Body of pancreas (tissue), 4 donors: Measurements from ENCODE around the gene EAPP. TPM values are rescaled to one million over a fixed set of nuclear protein-coding genes. Genes with fewer than 3 reads are reported as not detected.
"Not testable (repeated sequence)": the region's sequence is repeated elsewhere in the genome, so short reads cannot be mapped to it uniquely, and the experiment has no call there.

Source experiments
- ATAC-seq: fragments of 150-250 bp; one replicate; pipeline ENCODE4 v1.9.1; 2016
- DNase-seq, 4 donors: peaks; one replicate each; pipeline ENCODE4 v3.0.0-alpha.2; 2019
- H3K27ac ChIP-seq, 4 donors: fragments of 200-600 bp; sonication (generic); 1 replicate in 3 of 4; 2 replicates in 1 of 4; pipeline versions ENCODE4 v1.5.1 to v1.6.1; 2016 to 2019; ENCODE audit warnings: mild to moderate bottlenecking in 1 of 4, mixed read lengths in 1 of 4, moderate library complexity in 1 of 4
- H3K27me3 ChIP-seq, 2 donors: fragments of 200-600 bp; sonication (generic); one replicate each; pipeline ENCODE4 v1.6.0; 2016; ENCODE audit warnings: mild to moderate bottlenecking in 1 of 2
- H3K36me3 ChIP-seq, 2 donors: fragments of 200-600 bp; sonication (generic); replicated peaks in 1 of 2; 2 replicates each; pipeline ENCODE4 v1.5.1; 2016; ENCODE audit warnings: low read depth in 2 of 2; ENCODE audit not compliant: insufficient read depth in 1 of 2
- H3K4me1 ChIP-seq: fragments of 200-600 bp; sonication (generic); one replicate; pipeline ENCODE4 v1.6.0; 2016
- H3K4me3 ChIP-seq, 2 donors: fragments of 200-600 bp; sonication (generic); 1 replicate in 1 of 2; 2 replicates in 1 of 2; pipeline ENCODE4 v1.5.1; 2016 to 2019
- H3K9me3 ChIP-seq, 3 donors: fragments of 200-600 bp; sonication (generic); 1 replicate in 2 of 3; 2 replicates in 1 of 3; pipeline ENCODE4 v1.5.1; 2016
- CTCF ChIP-seq, 7 experiments: fragments of 450-650 bp in 4 of 7; fragments of 200-600 bp in 3 of 7; sonication (generic) in 3 of 7; IDR thresholded peaks; one replicate each; pipeline ENCODE4 v1.5.1; 2016 to 2019; ENCODE audit warnings: antibody characterized with exemption in 7 of 7
- POLR2A ChIP-seq, 3 donors: fragments of 450-650 bp; IDR thresholded peaks; one replicate each; pipeline ENCODE4 v1.6.1; 2016; ENCODE audit warnings: antibody characterized with exemption in 3 of 3, mild to moderate bottlenecking in 2 of 3
- WGBS, 2 donors: methylation state at CpG; one replicate each; pipeline ENCODE4 v1.1.5; 2017; 5-methylcytosine and 5-hydroxymethylcytosine counted together
- intact Hi-C: fragments of 100-400 bp; cut with DNase I; formaldehyde crosslinking; loops from one replicate; pipeline ENCODE4 v1.15.1; 2023
- total RNA-seq, 2 donors: library from RNA; depleted of rRNA; stranded (reverse); fragments of >200 nt; gene quantifications; one replicate each; pipeline ENCODE4 v1.1.0, GENCODE V29; 2016

The EAPP gene
- total RNA-seq, 2 donors from 2014 or later, result 11.9 to 27.8 TPM

- DNase-seq, result no peak
- no peaks in the 10 kb centered on the region for H3K9me3 ChIP-seq
- peak overlapping the region; percentile 86 to 96 (median 92) for H3K27ac ChIP-seq
- H3K4me1 ChIP-seq, result peaks cover 21% of the 10 kb centered on the region
- H3K4me3 ChIP-seq, result peak overlapping the region; percentile 60 to 81
- intact Hi-C loops, result no loop called here
- TF ChIP-seq CTCF (IDR thresholded peaks at IDR 0.05) (no peak), POLR2A (IDR thresholded peaks at IDR 0.05) (no peak)
- H3K27me3 ChIP-seq, result no peaks in the 10 kb centered on the region
- 0 to 1% methylated on average over 15 of the region's 15 CpGs for WGBS, 2 donors
- ATAC-seq, result peak; percentile 1
- H3K36me3 ChIP-seq, result peaks cover 0 to 4% of the 10 kb centered on the region in 2 donors
These were observed 562 bp downstream of the EAPP start for GRCh38 chr14:34538871-34539406.

- Histone ChIP-seq H3K4me1 (peaks cover 21% of the 10 kb centered on the region), H3K27ac (peak overlapping the region in 1 of 4 donors; percentile 34)
- H3K27me3 ChIP-seq, intact Hi-C loops, H3K4me3 ChIP-seq, H3K36me3 ChIP-seq, ATAC-seq, DNase-seq, H3K9me3 ChIP-seq: not testable (repeated sequence)
- 18 to 25% methylated on average over 6 of the region's 6 CpGs for WGBS, 2 donors
These were observed 1.4 kb downstream of the EAPP start for GRCh38 chr14:34538096-34538495.

- WGBS, 2 donors, result 68 to 69% methylated on average over 4 of the region's 4 CpGs
- peaks cover 21% of the 10 kb centered on the region for H3K4me1 ChIP-seq
- ATAC-seq (no peak), DNase-seq (no peak)
- no peaks in the 10 kb centered on the region for H3K27me3 ChIP-seq
- H3K36me3 ChIP-seq, result peaks cover 0 to 4% of the 10 kb centered on the region in 2 donors
- H3K27ac ChIP-seq, result peak overlapping the region in 1 of 4 donors; percentile 34
- H3K4me3 ChIP-seq, result no peak overlapping the region
- no peak for TF ChIP-seq CTCF (IDR thresholded peaks at IDR 0.05)
- no peak for TF ChIP-seq POLR2A (IDR thresholded peaks at IDR 0.05)
- no peaks in the 10 kb centered on the region for H3K9me3 ChIP-seq
- intact Hi-C loops, result no loop called here
These were observed 1.9 kb downstream of the EAPP start for GRCh38 chr14:34537677-34538009.

GRCh38 chr14:34536951-34537676 lies 2.4 kb downstream of the EAPP start:
- no peak overlapping the region for H3K27ac ChIP-seq
- intact Hi-C loops, result no loop called here

GRCh38 chr14:34527591-34527990 lies 11.9 kb downstream of the EAPP start:
- ATAC-seq, result no peak
- DNase-seq, result no peak
- H3K36me3 ChIP-seq, result peaks cover 43 to 47% of the 10 kb centered on the region in 2 donors
- no peaks in the 10 kb centered on the region for H3K9me3 ChIP-seq
- no peak overlapping the region for H3K4me3 ChIP-seq
- no peak overlapping the region for H3K27ac ChIP-seq
- H3K4me1 ChIP-seq, result no peaks in the 10 kb centered on the region
- 79 to 88% methylated on average over 1 of the region's 1 CpG for WGBS, 2 donors
- H3K27me3 ChIP-seq, result no peaks in the 10 kb centered on the region
- no peak for TF ChIP-seq POLR2A (IDR thresholded peaks at IDR 0.05)
- TF ChIP-seq CTCF (IDR thresholded peaks at IDR 0.05), result no peak
- intact Hi-C loops, result no loop called here

More at GRCh38 chr14:34536951-34537676, 2.4 kb downstream of the EAPP start:
- ATAC-seq (no peak), DNase-seq (no peak)
- no peak overlapping the region for H3K4me3 ChIP-seq
- H3K27me3 ChIP-seq, result no peaks in the 10 kb centered on the region
- TF ChIP-seq POLR2A (IDR thresholded peaks at IDR 0.05) (no peak), CTCF (IDR thresholded peaks at IDR 0.05) (no peak)
- WGBS, 2 donors, result 77 to 78% methylated on average over 4 of the region's 4 CpGs
- H3K36me3 ChIP-seq, result peaks cover 4% of the 10 kb centered on the region in 2 donors
- no peaks in the 10 kb centered on the region for H3K9me3 ChIP-seq
- H3K4me1 ChIP-seq, result peaks cover 21% of the 10 kb centered on the region

GRCh38 chr14:34524216-34524615 lies 15.3 kb downstream of the EAPP start:
- H3K36me3 ChIP-seq, result peaks cover 36 to 51% of the 10 kb centered on the region in 2 donors
- H3K9me3 ChIP-seq, ATAC-seq, DNase-seq, H3K27ac ChIP-seq, H3K4me3 ChIP-seq, H3K4me1 ChIP-seq, intact Hi-C loops, H3K27me3 ChIP-seq: not testable (repeated sequence)
- WGBS, 2 donors, result 93 to 96% methylated on average over 7 to 8 of the region's 8 CpGs
